ENCODE results near the gene FZD7.

FZD7 gene

GRCh38 chr2:202023198-202023903 is 10.3 kb upstream of the FZD7 start:
- H3K4me1 ChIP-seq = no peaks in the 10 kb centered on the region
- H3K27me3 ChIP-seq = no peaks in the 10 kb centered on the region
- no peak overlapping the region for H3K4me3 ChIP-seq
- no peaks in the 10 kb centered on the region for H3K36me3 ChIP-seq
- no peak overlapping the region for H3K27ac ChIP-seq
- no peak overlapping the region for H3K9ac ChIP-seq
- no peak for TF ChIP-seq Cebpa-rat (IDR thresholded peaks at IDR 0.05)
- no peak overlapping the region for H3K4me2 ChIP-seq
- H3K9me3 ChIP-seq = no peaks in the 10 kb centered on the region
- no peaks in the 10 kb centered on the region for H4K20me1 ChIP-seq

- H3K27ac ChIP-seq = no peak overlapping the region
- TF ChIP-seq Cebpa-rat (IDR thresholded peaks at IDR 0.05) = no peak
- H4K20me1 ChIP-seq = no peaks in the 10 kb centered on the region
- no peak overlapping the region for H3K4me3 ChIP-seq
- no peaks in the 10 kb centered on the region for H3K36me3 ChIP-seq
- no peak overlapping the region for H3K4me2 ChIP-seq
- no peaks in the 10 kb centered on the region for H3K27me3 ChIP-seq
- H3K9ac ChIP-seq = no peak overlapping the region
- H3K9me3 ChIP-seq = no peaks in the 10 kb centered on the region
- H3K4me1 ChIP-seq = no peaks in the 10 kb centered on the region
Measured at GRCh38 chr2:202023904-202024266, 9.8 kb upstream of the FZD7 start.

GRCh38 chr2:202024871-202025270 is 8.8 kb upstream of the FZD7 start:
- H3K4me1 ChIP-seq = no peaks in the 10 kb centered on the region
- no peaks in the 10 kb centered on the region for H3K9me3 ChIP-seq
- no peak overlapping the region for H3K4me3 ChIP-seq
- H3K4me2 ChIP-seq = no peak overlapping the region
- no peak for TF ChIP-seq Cebpa-rat (IDR thresholded peaks at IDR 0.05)
- no peak overlapping the region for H3K9ac ChIP-seq
- no peaks in the 10 kb centered on the region for H3K27me3 ChIP-seq
- H3K36me3 ChIP-seq = no peaks in the 10 kb centered on the region
- H3K27ac ChIP-seq = no peak overlapping the region
- H4K20me1 ChIP-seq = no peaks in the 10 kb centered on the region

GRCh38 chr2:202025816-202026215 is 7.8 kb upstream of the FZD7 start:
- Histone ChIP-seq H3K4me2 (no peak overlapping the region), H3K27ac (no peak overlapping the region), H3K4me3 (no peak overlapping the region), H4K20me1 (no peaks in the 10 kb centered on the region), H3K27me3 (0 out of 2 replicates have a peak, but pooled peaks cover under 1% of the 10 kb centered on the region), H3K36me3 (no peaks in the 10 kb centered on the region), H3K9ac (no peak overlapping the region), H3K4me1 (no peaks in the 10 kb centered on the region), H3K9me3 (no peaks in the 10 kb centered on the region)
- no peak for TF ChIP-seq Cebpa-rat (IDR thresholded peaks at IDR 0.05)

GRCh38 chr2:202026507-202026906 is 7.1 kb upstream of the FZD7 start:
- no peak overlapping the region for H3K27ac ChIP-seq
- H3K27me3 ChIP-seq = peaks cover 7% of the 10 kb centered on the region; the same call in 1 of the 2 replicates
- no peaks in the 10 kb centered on the region for H3K9me3 ChIP-seq
- H4K20me1 ChIP-seq = no peaks in the 10 kb centered on the region
- no peak overlapping the region for H3K4me3 ChIP-seq
- H3K36me3 ChIP-seq = no peaks in the 10 kb centered on the region
- TF ChIP-seq Cebpa-rat (IDR thresholded peaks at IDR 0.05) = no peak
- H3K9ac ChIP-seq = no peak overlapping the region
- H3K4me2 ChIP-seq = no peak overlapping the region
- no peaks in the 10 kb centered on the region for H3K4me1 ChIP-seq

- Histone ChIP-seq H3K9ac (no peak overlapping the region), H3K4me1 (peaks cover 22% of the 10 kb centered on the region), H3K9me3 (no peaks in the 10 kb centered on the region), H3K27me3 (peaks cover 42% of the 10 kb centered on the region), H3K4me3 (no peak overlapping the region), H3K27ac (no peak overlapping the region), H4K20me1 (peaks cover 15% of the 10 kb centered on the region), H3K36me3 (no peaks in the 10 kb centered on the region), H3K4me2 (no peak overlapping the region)
- no peak for TF ChIP-seq Cebpa-rat (IDR thresholded peaks at IDR 0.05)
Measured at GRCh38 chr2:202030691-202031090, 3.0 kb upstream of the FZD7 start.

- peaks cover 23% of the 10 kb centered on the region for H3K4me1 ChIP-seq
- H3K27ac ChIP-seq = no peak overlapping the region
- H4K20me1 ChIP-seq = peaks cover 18% of the 10 kb centered on the region
- H3K27me3 ChIP-seq = peaks cover 49% of the 10 kb centered on the region
- H3K36me3 ChIP-seq = no peaks in the 10 kb centered on the region
- no peak overlapping the region for H3K4me3 ChIP-seq
- no peak overlapping the region for H3K4me2 ChIP-seq
- H3K9me3 ChIP-seq = no peaks in the 10 kb centered on the region
- no peak for TF ChIP-seq Cebpa-rat (IDR thresholded peaks at IDR 0.05)
- no peak overlapping the region for H3K9ac ChIP-seq
Measured at GRCh38 chr2:202031246-202031951, 2.3 kb upstream of the FZD7 start.

- Histone ChIP-seq H3K36me3 (no peaks in the 10 kb centered on the region), H3K4me2 (peak overlapping the region; percentile 92), H3K9ac (peak overlapping the region; percentile 76), H3K27ac (peak overlapping the region; percentile 39; the same call in 1 of the 2 replicates), H3K4me1 (peaks cover 31% of the 10 kb centered on the region), H3K9me3 (no peaks in the 10 kb centered on the region), H3K27me3 (peaks cover 64% of the 10 kb centered on the region), H4K20me1 (peaks cover 18% of the 10 kb centered on the region), H3K4me3 (peak overlapping the region; percentile 86)
- no peak for TF ChIP-seq Cebpa-rat (IDR thresholded peaks at IDR 0.05)
Measured at GRCh38 chr2:202032846-202033316, 774 bp upstream of the FZD7 start.

- H3K4me3 ChIP-seq = peak overlapping the region; percentile 86
- peaks cover 64% of the 10 kb centered on the region for H3K27me3 ChIP-seq
- H3K4me1 ChIP-seq = peaks cover 38% of the 10 kb centered on the region
- H3K9ac ChIP-seq = peak overlapping the region; percentile 80
- H3K4me2 ChIP-seq = peak overlapping the region; percentile 97
- peaks cover 18% of the 10 kb centered on the region for H4K20me1 ChIP-seq
- H3K27ac ChIP-seq = peak overlapping the region; percentile 62
- H3K9me3 ChIP-seq = no peaks in the 10 kb centered on the region
- no peak for TF ChIP-seq Cebpa-rat (IDR thresholded peaks at IDR 0.05)
- H3K36me3 ChIP-seq = no peaks in the 10 kb centered on the region
Measured at GRCh38 chr2:202034249-202035088, 814 bp downstream of the FZD7 start.

All from BLaER1 (cell line).